Large intestine (tissue), 3 donors: ENCODE results near the gene NEMP1. TPM values are rescaled to one million over a fixed set of nuclear protein-coding genes. Genes with fewer than 3 reads are reported as not detected.

ENCODE experiments used
- DNase-seq, 2 donors: peaks; one replicate each; pipeline versions ENCODE4 v3.0.0 to v3.0.0-alpha.2; 2013
- H3K27ac ChIP-seq: one replicate; pipeline ENCODE4 v1.5.1; 2013; ENCODE audit warnings: low read length
- H3K27me3 ChIP-seq: 2 replicates; pipeline ENCODE4 v1.6.1; 2013; ENCODE audit warnings: low read length; ENCODE audit not compliant: control insufficient read depth, insufficient read depth
- H3K36me3 ChIP-seq: 2 replicates; pipeline ENCODE4 v1.6.1; 2013; ENCODE audit warnings: low read length; ENCODE audit not compliant: control insufficient read depth, insufficient read depth
- H3K4me1 ChIP-seq: one replicate; pipeline ENCODE4 v1.6.1; 2013; ENCODE audit warnings: low read length; ENCODE audit not compliant: control insufficient read depth, insufficient read depth
- H3K4me3 ChIP-seq: one replicate; pipeline ENCODE4 v1.5.1; 2013; ENCODE audit warnings: low read length
- H3K9me3 ChIP-seq: one replicate; pipeline ENCODE4 v1.6.1; 2013; ENCODE audit warnings: mild to moderate bottlenecking, low read depth, low read length, moderate library complexity; ENCODE audit not compliant: control insufficient read depth
- WGBS: methylation state at CpG from one replicate; pipeline ENCODE4 v1.1.5; 2013; ENCODE audit warnings: low lambda C conversion rate; ENCODE audit not compliant: insufficient coverage; 5-methylcytosine and 5-hydroxymethylcytosine counted together
- polyA plus RNA-seq: library from polyadenylated mRNA; unstranded; fragments of 120-200 nt; gene quantifications from one replicate; pipeline ENCODE4 v1.2.1, GENCODE V29; 2013

NEMP1 gene
- polyA plus RNA-seq, 1 donor, result 12.0 TPM

- Histone ChIP-seq H3K27ac (peak overlapping the region; percentile 81), H3K4me1 (peaks cover 34% of the 10 kb centered on the region), H3K36me3 (peaks cover 19% of the 10 kb centered on the region), H3K4me3 (peak overlapping the region; percentile 54), H3K27me3 (no peaks in the 10 kb centered on the region), H3K9me3 (no peaks in the 10 kb centered on the region)
- DNase-seq, result peak; percentile 33 to 74
- no CpG with 5 or more reads among the region's 1 CpG for WGBS
Measured at GRCh38 chr12:57051011-57051410, 27.6 kb downstream of the NEMP1 start.

- Histone ChIP-seq H3K4me3 (peak within 1 kb of the TSS; percentile 54), H3K9me3 (no peaks in the 10 kb centered on the region), H3K4me1 (peaks cover 38% of the 10 kb centered on the region), H3K27ac (peak within 1 kb of the TSS; percentile 81), H3K36me3 (peaks cover 29% of the 10 kb centered on the region), H3K27me3 (no peaks in the 10 kb centered on the region)
- WGBS, result no CpG with 5 or more reads among the region's 2 CpGs
- DNase-seq, result peak; percentile 78 to 88
Measured at GRCh38 chr12:57049890-57050289, 28.7 kb downstream of the NEMP1 start, which contains the start of gene MYO1A. MYO1A (minus strand) TSS chr12:57050129; CDS start chr12:57048323, 1,806 bp downstream.

- peak overlapping the region; percentile 54 for H3K4me3 ChIP-seq
- DNase-seq, result peak; percentile 58 to 87
- no CpG with 5 or more reads among the region's 4 CpGs for WGBS
- H3K27me3 ChIP-seq, result no peaks in the 10 kb centered on the region
- H3K27ac ChIP-seq, result peak overlapping the region; percentile 81
- peaks cover 38% of the 10 kb centered on the region for H3K4me1 ChIP-seq
- no peaks in the 10 kb centered on the region for H3K9me3 ChIP-seq
- H3K36me3 ChIP-seq, result peaks cover 34% of the 10 kb centered on the region
Measured at GRCh38 chr12:57049119-57049446, 29.5 kb downstream of the NEMP1 start.

- Histone ChIP-seq H3K9me3 (no peaks in the 10 kb centered on the region), H3K4me3 (peak overlapping the region; percentile 54), H3K27me3 (no peaks in the 10 kb centered on the region), H3K36me3 (peaks cover 39% of the 10 kb centered on the region), H3K4me1 (peaks cover 38% of the 10 kb centered on the region), H3K27ac (peak overlapping the region; percentile 81)
- no peak for DNase-seq
- WGBS, result no CpG with 5 or more reads among the region's 1 CpG
Measured at GRCh38 chr12:57048423-57049118, 30.0 kb downstream of the NEMP1 start.

GRCh38 chr12:57047981-57048380 lies 30.6 kb downstream of the NEMP1 start:
- Histone ChIP-seq H3K36me3 (peaks cover 45% of the 10 kb centered on the region), H3K27me3 (no peaks in the 10 kb centered on the region), H3K4me3 (peak overlapping the region; percentile 54), H3K4me1 (peaks cover 38% of the 10 kb centered on the region), H3K27ac (peak overlapping the region; percentile 81), H3K9me3 (no peaks in the 10 kb centered on the region)
- DNase-seq, result no peak
- WGBS, result no CpG with 5 or more reads among the region's 1 CpG

GRCh38 chr12:57046947-57047890 lies 31.4 kb downstream of the NEMP1 start:
- peak overlapping the region; percentile 54 for H3K4me3 ChIP-seq

GRCh38 chr12:57046086-57046791 lies 32.4 kb downstream of the NEMP1 start:
- no peaks in the 10 kb centered on the region for H3K9me3 ChIP-seq
- H3K4me3 ChIP-seq, result no peak overlapping the region
- peaks cover 59% of the 10 kb centered on the region for H3K36me3 ChIP-seq
- 73% methylated on average over 2 of the region's 6 CpGs for WGBS
- H3K4me1 ChIP-seq, result peaks cover 34% of the 10 kb centered on the region
- H3K27ac ChIP-seq, result no peak overlapping the region
- no peaks in the 10 kb centered on the region for H3K27me3 ChIP-seq
- no peak for DNase-seq

More at GRCh38 chr12:57046947-57047890, 31.4 kb downstream of the NEMP1 start:
- H3K4me1 ChIP-seq, result peaks cover 38% of the 10 kb centered on the region
- no peaks in the 10 kb centered on the region for H3K9me3 ChIP-seq
- DNase-seq, result no peak
- no CpG with 5 or more reads among the region's 10 CpGs for WGBS
- H3K27ac ChIP-seq, result peak overlapping the region; percentile 81
- H3K27me3 ChIP-seq, result no peaks in the 10 kb centered on the region
- peaks cover 53% of the 10 kb centered on the region for H3K36me3 ChIP-seq

- 100% methylated on average over 1 of the region's 3 CpGs for WGBS
- Histone ChIP-seq H3K9me3 (no peaks in the 10 kb centered on the region), H3K4me3 (no peak overlapping the region), H3K4me1 (peaks cover 23% of the 10 kb centered on the region), H3K27me3 (no peaks in the 10 kb centered on the region), H3K27ac (no peak overlapping the region), H3K36me3 (peaks cover 72% of the 10 kb centered on the region)
- DNase-seq, result no peak
Measured at GRCh38 chr12:57044889-57045288, 33.7 kb downstream of the NEMP1 start.

GRCh38 chr12:57044468-57044867 lies 34.1 kb downstream of the NEMP1 start:
- no peak overlapping the region for H3K4me3 ChIP-seq
- 80% methylated on average over 1 of the region's 6 CpGs for WGBS
- H3K9me3 ChIP-seq, result no peaks in the 10 kb centered on the region
- no peaks in the 10 kb centered on the region for H3K27me3 ChIP-seq
- no peak for DNase-seq
- H3K36me3 ChIP-seq, result peaks cover 74% of the 10 kb centered on the region
- H3K27ac ChIP-seq, result no peak overlapping the region
- H3K4me1 ChIP-seq, result peaks cover 23% of the 10 kb centered on the region

GRCh38 chr12:57042695-57043094 lies 35.9 kb downstream of the NEMP1 start:
- WGBS, result no CpG with 5 or more reads among the region's 2 CpGs
- no peaks in the 10 kb centered on the region for H3K9me3 ChIP-seq
- DNase-seq, result no peak
- no peak overlapping the region for H3K4me3 ChIP-seq
- peaks cover 89% of the 10 kb centered on the region for H3K36me3 ChIP-seq
- H3K27ac ChIP-seq, result no peak overlapping the region
- peaks cover 19% of the 10 kb centered on the region for H3K4me1 ChIP-seq
- no peaks in the 10 kb centered on the region for H3K27me3 ChIP-seq
